ENCODE data around the gene PCGF3. TPM values are rescaled to one million over a fixed set of nuclear protein-coding genes. Genes with fewer than 3 reads are reported as not detected.

The PCGF3 gene
- total RNA-seq, 6 experiments from 2014 or later, result 13.0 to 23.5 (median 14.7) TPM

DNA sequence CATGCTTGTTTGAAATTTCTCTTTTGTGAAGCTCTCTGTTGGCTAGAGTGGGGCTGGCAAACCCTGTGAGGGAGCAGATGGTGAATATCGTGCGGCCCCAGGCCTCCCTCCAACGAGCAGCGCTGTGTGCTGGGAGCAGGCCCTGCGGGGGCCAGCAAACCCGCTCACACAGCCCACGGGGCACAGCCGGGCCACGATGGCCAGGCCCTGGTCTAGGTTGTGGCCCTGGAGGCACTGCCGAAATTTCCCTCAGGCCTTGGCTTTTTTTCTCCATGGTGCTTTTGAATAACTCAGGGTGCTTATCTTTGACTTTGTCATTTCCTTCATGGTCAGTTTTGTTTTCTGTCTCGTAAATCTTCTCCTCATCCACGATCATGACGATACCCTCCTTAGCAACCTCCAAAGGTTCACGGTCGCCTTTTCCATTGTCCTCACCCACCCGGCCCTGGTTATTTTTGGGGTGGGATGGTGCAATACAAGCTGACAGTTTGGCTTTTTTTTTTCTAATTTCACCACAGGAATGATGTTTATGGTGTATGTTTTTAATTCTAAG is 20.7 kb downstream of the PCGF3 start:
- H3K27ac ChIP-seq, result no peak overlapping the region
- 36% methylated on average over 3 of the region's 16 CpGs for WGBS (ENCODE audit: insufficient coverage, low coverage, low lambda C conversion rate, missing lambda C conversion rate)

DNA sequence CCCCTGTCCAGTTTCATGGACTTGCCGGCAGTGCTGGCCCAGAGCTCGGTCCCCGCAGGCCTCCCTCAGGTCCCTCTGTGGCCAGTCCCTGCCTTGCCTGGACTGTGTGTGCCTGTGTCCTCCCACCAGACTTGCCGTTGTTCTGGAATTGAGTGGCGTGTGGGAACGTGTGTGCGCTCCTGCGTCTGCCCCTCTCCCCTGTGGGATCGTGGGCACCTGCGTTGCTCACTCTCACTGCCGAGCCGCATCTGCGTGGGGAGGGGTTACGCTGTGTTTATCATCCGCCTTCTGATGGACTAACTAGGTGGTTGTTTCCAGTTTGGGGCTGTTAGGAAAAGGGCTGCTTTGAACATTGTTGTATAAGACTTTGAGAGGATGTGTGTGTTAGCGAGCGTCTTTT is 21.2 kb downstream of the PCGF3 start:
- Histone ChIP-seq H3K4me3 (no peak overlapping the region), H3K36me3 (peaks cover 0 to 9% (median 4%) of the 10 kb centered on the region in 4 donors), H3K9me3 (no peaks in the 10 kb centered on the region), H3K27ac (no peak overlapping the region), H3K4me1 (no peaks in the 10 kb centered on the region), H3K27me3 (no peaks in the 10 kb centered on the region)
- DNase-seq (no peak), ATAC-seq (peak in 1 of 4 donors; percentile 11)
- intact Hi-C loops (cut with DNase I), result no loop called here
- TF ChIP-seq, protein P1, sequence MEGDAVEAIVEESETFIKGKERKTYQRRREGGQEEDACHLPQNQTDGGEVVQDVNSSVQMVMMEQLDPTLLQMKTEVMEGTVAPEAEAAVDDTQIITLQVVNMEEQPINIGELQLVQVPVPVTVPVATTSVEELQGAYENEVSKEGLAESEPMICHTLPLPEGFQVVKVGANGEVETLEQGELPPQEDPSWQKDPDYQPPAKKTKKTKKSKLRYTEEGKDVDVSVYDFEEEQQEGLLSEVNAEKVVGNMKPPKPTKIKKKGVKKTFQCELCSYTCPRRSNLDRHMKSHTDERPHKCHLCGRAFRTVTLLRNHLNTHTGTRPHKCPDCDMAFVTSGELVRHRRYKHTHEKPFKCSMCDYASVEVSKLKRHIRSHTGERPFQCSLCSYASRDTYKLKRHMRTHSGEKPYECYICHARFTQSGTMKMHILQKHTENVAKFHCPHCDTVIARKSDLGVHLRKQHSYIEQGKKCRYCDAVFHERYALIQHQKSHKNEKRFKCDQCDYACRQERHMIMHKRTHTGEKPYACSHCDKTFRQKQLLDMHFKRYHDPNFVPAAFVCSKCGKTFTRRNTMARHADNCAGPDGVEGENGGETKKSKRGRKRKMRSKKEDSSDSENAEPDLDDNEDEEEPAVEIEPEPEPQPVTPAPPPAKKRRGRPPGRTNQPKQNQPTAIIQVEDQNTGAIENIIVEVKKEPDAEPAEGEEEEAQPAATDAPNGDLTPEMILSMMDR (IDR thresholded peaks at IDR 0.05), result no peak
- no peak for TF ChIP-seq POLR2A (IDR thresholded peaks at IDR 0.05)
- 75% methylated on average over 8 of the region's 17 CpGs for WGBS (ENCODE audit: insufficient coverage, low coverage, low lambda C conversion rate, missing lambda C conversion rate)

More for the DNA sequence above, 20.7 kb downstream of the PCGF3 start:
- Histone ChIP-seq H3K27me3 (no peaks in the 10 kb centered on the region), H3K9me3 (no peaks in the 10 kb centered on the region), H3K4me3 (no peak overlapping the region), H3K36me3 (peaks cover 0 to 9% (median 4%) of the 10 kb centered on the region in 4 donors), H3K4me1 (no peaks in the 10 kb centered on the region)
- DNase-seq, result no peak
- intact Hi-C loops (cut with DNase I), result no loop called here
- no peak for TF ChIP-seq POLR2A (IDR thresholded peaks at IDR 0.05)
- TF ChIP-seq, protein P1 (IDR thresholded peaks at IDR 0.05), result no peak
- ATAC-seq, result no peak

GRCh38 chr4:727576-727975 is 21.9 kb downstream of the PCGF3 start:
- WGBS (ENCODE audit: insufficient coverage, low coverage, low lambda C conversion rate, missing lambda C conversion rate), result 70% methylated on average over 6 of the region's 6 CpGs
- Histone ChIP-seq H3K36me3 (peaks cover 0 to 13% (median 4%) of the 10 kb centered on the region in 4 donors), H3K9me3 (no peaks in the 10 kb centered on the region), H3K4me3 (no peak overlapping the region), H3K4me1 (no peaks in the 10 kb centered on the region), H3K27ac (no peak overlapping the region), H3K27me3 (no peaks in the 10 kb centered on the region)
- ATAC-seq (no peak), DNase-seq (no peak)
- intact Hi-C loops (cut with DNase I), result no loop called here
- no peak for TF ChIP-seq POLR2A (IDR thresholded peaks at IDR 0.05)
- TF ChIP-seq, protein P1 (IDR thresholded peaks at IDR 0.05), result no peak

DNA sequence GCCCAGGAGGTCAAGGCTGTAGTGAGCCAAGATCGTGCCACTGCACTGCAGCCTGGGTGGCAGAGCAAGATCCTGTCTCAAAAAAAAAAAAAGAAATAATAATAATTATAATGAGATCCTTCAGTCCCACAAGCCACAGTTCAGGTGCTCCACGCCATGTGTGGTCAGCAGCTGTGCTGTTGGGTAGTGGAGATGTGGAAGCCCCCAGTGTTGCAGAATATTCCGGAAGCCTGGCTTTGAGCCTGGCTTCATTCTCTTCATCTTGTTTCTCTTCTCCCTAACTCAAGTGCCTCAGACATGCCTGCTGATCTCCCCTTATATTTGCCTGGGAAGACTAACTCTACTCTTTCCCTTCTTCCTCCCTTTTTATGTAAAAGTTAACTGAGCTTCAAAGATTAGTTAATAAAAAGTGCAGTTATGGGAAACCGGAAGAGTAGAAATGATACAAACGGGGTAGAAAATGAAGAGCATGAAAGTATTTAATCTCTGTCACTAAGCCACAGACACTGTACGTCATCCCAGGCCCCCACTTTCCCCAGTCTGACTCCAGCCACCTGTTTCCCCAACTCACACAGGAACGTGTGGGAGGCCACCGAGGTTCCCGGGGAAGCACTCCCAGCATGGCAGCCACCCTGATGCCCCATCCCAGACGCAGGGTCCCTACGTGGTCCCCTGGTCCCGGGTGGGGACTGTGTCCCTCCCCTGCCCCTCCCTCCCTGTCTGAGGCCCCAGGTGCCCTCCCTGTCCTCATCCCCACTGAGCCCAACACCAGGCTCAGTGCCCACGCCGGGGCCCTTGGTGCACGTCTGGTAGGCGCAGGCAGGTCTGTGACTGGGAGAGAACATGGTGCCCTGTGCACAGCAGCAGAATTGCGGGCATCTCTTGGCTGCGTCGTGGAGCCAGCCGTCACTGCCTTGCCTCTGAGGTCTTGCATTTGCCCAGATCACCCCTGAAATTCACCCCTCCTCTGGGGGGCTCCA is 24.0 kb downstream of the PCGF3 start:
- H3K4me3 ChIP-seq, result no peak overlapping the region
- no peaks in the 10 kb centered on the region for H3K9me3 ChIP-seq
- H3K4me1 ChIP-seq, result no peaks in the 10 kb centered on the region
- 86% methylated on average over 6 of the region's 20 CpGs for WGBS (ENCODE audit: insufficient coverage, low coverage, low lambda C conversion rate, missing lambda C conversion rate)
- H3K27ac ChIP-seq, result no peak overlapping the region
- peaks cover 0 to 33% (median 11%) of the 10 kb centered on the region in 4 donors for H3K36me3 ChIP-seq
- ATAC-seq (no peak), DNase-seq (no peak)
- TF ChIP-seq POLR2A (IDR thresholded peaks at IDR 0.05), result no peak
- TF ChIP-seq, protein P1 (IDR thresholded peaks at IDR 0.05), result no peak
- intact Hi-C loops (cut with DNase I), result no loop called here
- H3K27me3 ChIP-seq, result no peaks in the 10 kb centered on the region

Measured in right lobe of liver (tissue), 6 donors.